Liver (tissue), 3 donors: ENCODE results near the gene ARAP2.

ENCODE experiments used
- ATF3 ChIP-seq: IDR thresholded peaks from 2 replicates; pipeline ENCODE4 v1.6.1; 2016; ENCODE audit warnings: antibody characterized with exemption
- CTCF ChIP-seq: fragments of 150-350 bp; IDR thresholded peaks from 2 replicates; pipeline ENCODE4 v1.5.1; 2017; ENCODE audit warnings: improper control_type of control experiment, low read depth, low read length; ENCODE audit not compliant: missing input control
- EGR1 ChIP-seq, 2 donors: IDR thresholded peaks; 2 replicates each; pipeline ENCODE4 v1.6.1; 2016 to 2018; ENCODE audit warnings: antibody characterized with exemption in 2 of 2, low read depth in 2 of 2
- FOXA1 ChIP-seq: IDR thresholded peaks from 2 replicates; pipeline ENCODE4 v1.6.1; 2016; ENCODE audit warnings: antibody characterized with exemption
- GABPA ChIP-seq, 2 donors: IDR thresholded peaks in 1 of 2; conservative IDR thresholded peaks in 1 of 2; 2 replicates each; pipeline ENCODE4 v1.6.1; 2016; ENCODE audit warnings: antibody characterized with exemption in 2 of 2, mild to moderate bottlenecking in 1 of 2, moderate library complexity in 1 of 2
- JUND ChIP-seq, 2 donors: IDR thresholded peaks; 2 replicates each; pipeline ENCODE4 v1.6.1; 2016; ENCODE audit warnings: antibody characterized with exemption in 2 of 2
- NR2F2 ChIP-seq: IDR thresholded peaks from 2 replicates; pipeline ENCODE4 v1.6.1; 2016; ENCODE audit warnings: antibody characterized with exemption
- RAD21 ChIP-seq, 2 donors: IDR thresholded peaks; 2 replicates each; pipeline ENCODE4 v1.6.1; 2016; ENCODE audit warnings: antibody characterized with exemption in 2 of 2, mild to moderate bottlenecking in 2 of 2
- REST ChIP-seq: IDR thresholded peaks from 2 replicates; pipeline ENCODE4 v1.6.1; 2016; ENCODE audit warnings: antibody characterized with exemption, mild to moderate bottlenecking
- RXRA ChIP-seq, 2 donors: IDR thresholded peaks; 2 replicates each; pipeline ENCODE4 v1.6.1; 2017 to 2018; ENCODE audit warnings: antibody characterized with exemption in 2 of 2, mild to moderate bottlenecking in 1 of 2
- SP1 ChIP-seq: IDR thresholded peaks from 2 replicates; pipeline ENCODE4 v1.6.1; 2018; ENCODE audit warnings: antibody characterized with exemption, mild to moderate bottlenecking
- TAF1 ChIP-seq: conservative IDR thresholded peaks from 2 replicates; pipeline ENCODE4 v1.6.1; 2016; ENCODE audit warnings: antibody characterized with exemption, mild to moderate bottlenecking
- YY1 ChIP-seq: IDR thresholded peaks from 2 replicates; pipeline ENCODE4 v1.6.1; 2016; ENCODE audit warnings: antibody characterized with exemption, mild to moderate bottlenecking
- ZBTB33 ChIP-seq: IDR thresholded peaks from 2 replicates; pipeline ENCODE4 v1.6.1; 2016; ENCODE audit warnings: antibody characterized with exemption
- donor health status: healthy.
- donor health status: healthy.

GRCh38 chr4:36043241-36043640, 201.1 kb downstream of the ARAP2 start:
- no peak for TF ChIP-seq CTCF
- TF ChIP-seq EGR1 (IDR thresholded peaks at IDR 0.05; ENCODE audit: low read depth in 2 of 2): no peak
- TF ChIP-seq RAD21 (IDR thresholded peaks at IDR 0.05): no peak
- TF ChIP-seq JUND (IDR thresholded peaks at IDR 0.05): no peak
- TF ChIP-seq TAF1: no peak
- no peak for TF ChIP-seq FOXA1
- no peak for TF ChIP-seq REST
- no peak for TF ChIP-seq SP1
- TF ChIP-seq ATF3: no peak
- TF ChIP-seq ZBTB33: no peak
- no peak for TF ChIP-seq GABPA (IDR thresholded peaks at IDR 0.05 in 1 of 2, conservative IDR thresholded peaks at IDR 0.05 in 1 of 2)
- no peak for TF ChIP-seq RXRA (IDR thresholded peaks at IDR 0.05)
- no peak for TF ChIP-seq NR2F2
- no peak for TF ChIP-seq YY1
